DND-41 (cell line): ENCODE measurements around the gene HOTAIR.

Source experiments
- ATAC-seq: fragments of 200-7000 bp; cut with Tn5 transposase; 3 replicates; pipeline ENCODE4 v1.9.1; 2021; ENCODE audit warnings: low read depth; ENCODE audit not compliant: insufficient read depth
- DNase-seq: peaks from one replicate; pipeline ENCODE4 v3.0.0-alpha.2; 2020
- H2AFZ ChIP-seq: 2 replicates; pipeline ENCODE4 v1.6.0; 2012; ENCODE audit warnings: low read depth, low read length
- H3K27ac ChIP-seq: 2 replicates; pipeline ENCODE4 v1.5.1; 2012; ENCODE audit warnings: low read length, inconsistent platforms
- H3K27me3 ChIP-seq: fragments of 200-600 bp; sonication (generic); 2 replicates; pipeline ENCODE4 v1.6.0; 2012; ENCODE audit warnings: low read length, mild to moderate bottlenecking, inconsistent platforms; ENCODE audit not compliant: insufficient read depth, poor library complexity
- H3K36me3 ChIP-seq: 2 replicates; pipeline ENCODE4 v1.5.1; 2012; ENCODE audit warnings: low read length, inconsistent platforms; ENCODE audit not compliant: insufficient read depth
- H3K4me1 ChIP-seq: 2 replicates; pipeline ENCODE4 v1.5.1; 2012; ENCODE audit warnings: mild to moderate bottlenecking, low read length; ENCODE audit not compliant: insufficient read depth
- H3K4me2 ChIP-seq: 2 replicates; pipeline ENCODE4 v1.6.0; 2012; ENCODE audit warnings: mild to moderate bottlenecking, moderate library complexity, low read length, inconsistent platforms; ENCODE audit not compliant: insufficient read depth
- H3K4me3 ChIP-seq, 2 experiments: fragments of 200-600 bp in 1 of 2; shearing (Covaris generic) in 1 of 2; 2 replicates each; pipeline ENCODE4 v1.5.1; 2012 to 2016; ENCODE audit warnings: inconsistent platforms in 2 of 2, low read length in 2 of 2, mild to moderate bottlenecking in 2 of 2, low read depth in 1 of 2, moderate library complexity in 1 of 2
- H3K79me2 ChIP-seq: 2 replicates; pipeline ENCODE4 v1.6.0; 2012; ENCODE audit warnings: low read length, inconsistent platforms; ENCODE audit not compliant: insufficient read depth
- H3K9ac ChIP-seq: 2 replicates; pipeline ENCODE4 v1.6.0; 2012; ENCODE audit warnings: low read depth, mild to moderate bottlenecking, inconsistent platforms, low read length, moderate library complexity
- H3K9me3 ChIP-seq: 2 replicates; pipeline ENCODE4 v1.5.1; 2012; ENCODE audit warnings: low read length, moderate library complexity, mild to moderate bottlenecking, inconsistent platforms; ENCODE audit not compliant: insufficient read depth, severe bottlenecking
- H4K20me1 ChIP-seq: 2 replicates; pipeline ENCODE4 v1.6.0; 2012; ENCODE audit warnings: low read length; ENCODE audit not compliant: insufficient read depth
- EZH2 ChIP-seq: IDR thresholded peaks from 3 replicates; pipeline ENCODE4 v1.6.1; 2012; ENCODE audit warnings: borderline replicate concordance, low read depth, mild to moderate bottlenecking, moderate library complexity, low read length, inconsistent platforms; ENCODE audit not compliant: severe bottlenecking
- TF ChIP-seq, protein P1 (sequence below): IDR thresholded peaks from 2 replicates; pipeline ENCODE4 v1.5.1; 2012; ENCODE audit warnings: borderline replicate concordance, low read length, moderate library complexity, mild to moderate bottlenecking; ENCODE audit not compliant: poor library complexity, severe bottlenecking; ENCODE audit errors: extremely low read depth

Gene HOTAIR

DNA sequence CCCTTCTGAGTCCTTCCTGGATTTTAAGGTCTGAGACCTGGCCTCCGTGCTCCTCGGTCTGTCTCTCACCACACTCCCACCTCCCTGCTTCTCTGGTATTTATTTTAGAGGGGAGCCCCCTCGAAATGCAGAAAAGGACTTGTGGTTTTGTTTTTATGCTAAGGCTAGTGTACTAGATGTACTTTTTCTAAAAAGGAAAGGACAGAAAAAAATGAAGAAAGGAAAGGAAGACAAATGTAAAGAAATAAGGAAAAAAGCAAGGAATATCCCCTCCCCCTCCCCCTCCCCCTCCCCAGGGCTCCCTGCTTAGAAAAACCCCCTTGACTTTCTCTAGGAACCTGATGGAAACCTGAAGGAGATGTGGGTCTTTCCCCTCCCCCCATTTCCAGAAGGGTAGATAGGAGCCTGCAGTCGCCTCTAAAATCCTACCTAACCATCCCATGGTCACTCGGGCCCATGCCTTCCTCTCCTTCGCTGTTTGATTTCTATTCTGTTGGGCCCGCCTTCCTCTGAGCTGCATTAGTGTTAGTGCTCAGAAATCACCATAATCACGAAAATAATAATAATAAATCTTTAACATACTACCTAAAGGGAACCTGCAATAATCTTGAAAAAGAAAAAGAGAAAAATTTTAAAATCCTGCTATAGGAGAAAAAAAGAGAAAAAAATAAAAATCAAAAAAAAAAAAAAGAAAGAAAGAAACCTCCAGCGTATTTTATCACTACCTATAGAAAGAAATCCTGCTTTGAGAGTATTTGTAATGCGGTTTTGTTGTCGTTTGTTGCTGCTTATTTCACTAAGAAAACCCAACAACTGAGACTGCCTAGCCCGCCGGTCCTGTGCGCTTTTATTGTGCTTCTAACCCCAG lies 37.1 kb upstream of the HOTAIR start:
- Histone ChIP-seq H3K4me2 (no peak overlapping the region), H3K27ac (no peak overlapping the region), H2AFZ (no peak overlapping the region), H3K9me3 (no peaks in the 10 kb centered on the region), H3K4me1 (peaks cover 4% of the 10 kb centered on the region), H3K9ac (no peak overlapping the region), H3K4me3 (no peak overlapping the region), H4K20me1 (no peaks in the 10 kb centered on the region), H3K36me3 (no peaks in the 10 kb centered on the region), H3K79me2 (no peaks in the 10 kb centered on the region), H3K27me3 (peaks cover 79% of the 10 kb centered on the region)
- TF ChIP-seq, protein P1, sequence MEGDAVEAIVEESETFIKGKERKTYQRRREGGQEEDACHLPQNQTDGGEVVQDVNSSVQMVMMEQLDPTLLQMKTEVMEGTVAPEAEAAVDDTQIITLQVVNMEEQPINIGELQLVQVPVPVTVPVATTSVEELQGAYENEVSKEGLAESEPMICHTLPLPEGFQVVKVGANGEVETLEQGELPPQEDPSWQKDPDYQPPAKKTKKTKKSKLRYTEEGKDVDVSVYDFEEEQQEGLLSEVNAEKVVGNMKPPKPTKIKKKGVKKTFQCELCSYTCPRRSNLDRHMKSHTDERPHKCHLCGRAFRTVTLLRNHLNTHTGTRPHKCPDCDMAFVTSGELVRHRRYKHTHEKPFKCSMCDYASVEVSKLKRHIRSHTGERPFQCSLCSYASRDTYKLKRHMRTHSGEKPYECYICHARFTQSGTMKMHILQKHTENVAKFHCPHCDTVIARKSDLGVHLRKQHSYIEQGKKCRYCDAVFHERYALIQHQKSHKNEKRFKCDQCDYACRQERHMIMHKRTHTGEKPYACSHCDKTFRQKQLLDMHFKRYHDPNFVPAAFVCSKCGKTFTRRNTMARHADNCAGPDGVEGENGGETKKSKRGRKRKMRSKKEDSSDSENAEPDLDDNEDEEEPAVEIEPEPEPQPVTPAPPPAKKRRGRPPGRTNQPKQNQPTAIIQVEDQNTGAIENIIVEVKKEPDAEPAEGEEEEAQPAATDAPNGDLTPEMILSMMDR: no peak
- no peak for TF ChIP-seq EZH2
- DNase-seq: no peak
- no peak for ATAC-seq

DNA sequence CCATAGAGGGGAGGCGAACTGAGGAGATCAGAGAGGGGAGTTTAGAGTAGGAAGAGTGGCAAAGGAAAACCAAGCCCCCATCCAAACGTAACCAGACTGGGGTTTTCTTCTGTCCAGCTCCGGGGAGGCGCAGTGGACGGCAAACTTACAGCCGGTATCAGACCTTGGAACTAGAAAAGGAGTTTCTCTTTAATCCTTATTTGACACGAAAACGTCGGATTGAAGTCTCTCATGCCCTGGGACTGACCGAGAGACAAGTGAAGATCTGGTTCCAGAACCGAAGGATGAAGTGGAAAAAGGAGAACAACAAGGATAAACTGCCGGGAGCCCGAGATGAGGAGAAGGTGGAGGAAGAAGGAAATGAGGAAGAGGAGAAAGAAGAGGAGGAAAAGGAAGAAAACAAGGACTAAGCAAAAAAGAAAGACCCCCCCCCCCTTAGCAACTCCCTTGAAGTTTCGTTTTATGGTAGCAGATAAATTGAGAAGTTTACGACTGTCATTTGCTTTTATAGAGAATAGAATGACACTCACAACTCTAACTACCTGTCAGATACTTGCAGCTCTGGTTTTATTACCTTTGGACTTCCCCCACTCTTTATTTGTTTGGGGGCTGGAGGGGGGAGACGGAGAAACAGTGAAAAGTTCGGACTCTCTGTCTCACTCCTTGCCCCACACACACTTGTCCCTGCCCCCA lies 36.4 kb upstream of the HOTAIR start:
- Histone ChIP-seq H3K4me1 (peaks cover 4% of the 10 kb centered on the region), H2AFZ (0 out of 2 replicates have a peak overlapping the region, but pooled peaks have one; percentile 26), H3K4me2 (no peak overlapping the region), H3K4me3 (no peak overlapping the region), H3K9ac (no peak overlapping the region), H3K27ac (no peak overlapping the region), H3K9me3 (no peaks in the 10 kb centered on the region), H4K20me1 (no peaks in the 10 kb centered on the region), H3K27me3 (peaks cover 81% of the 10 kb centered on the region), H3K79me2 (no peaks in the 10 kb centered on the region), H3K36me3 (no peaks in the 10 kb centered on the region)
- no peak for ATAC-seq
- no peak for TF ChIP-seq EZH2
- TF ChIP-seq, protein P1: no peak
- no peak for DNase-seq

DNA sequence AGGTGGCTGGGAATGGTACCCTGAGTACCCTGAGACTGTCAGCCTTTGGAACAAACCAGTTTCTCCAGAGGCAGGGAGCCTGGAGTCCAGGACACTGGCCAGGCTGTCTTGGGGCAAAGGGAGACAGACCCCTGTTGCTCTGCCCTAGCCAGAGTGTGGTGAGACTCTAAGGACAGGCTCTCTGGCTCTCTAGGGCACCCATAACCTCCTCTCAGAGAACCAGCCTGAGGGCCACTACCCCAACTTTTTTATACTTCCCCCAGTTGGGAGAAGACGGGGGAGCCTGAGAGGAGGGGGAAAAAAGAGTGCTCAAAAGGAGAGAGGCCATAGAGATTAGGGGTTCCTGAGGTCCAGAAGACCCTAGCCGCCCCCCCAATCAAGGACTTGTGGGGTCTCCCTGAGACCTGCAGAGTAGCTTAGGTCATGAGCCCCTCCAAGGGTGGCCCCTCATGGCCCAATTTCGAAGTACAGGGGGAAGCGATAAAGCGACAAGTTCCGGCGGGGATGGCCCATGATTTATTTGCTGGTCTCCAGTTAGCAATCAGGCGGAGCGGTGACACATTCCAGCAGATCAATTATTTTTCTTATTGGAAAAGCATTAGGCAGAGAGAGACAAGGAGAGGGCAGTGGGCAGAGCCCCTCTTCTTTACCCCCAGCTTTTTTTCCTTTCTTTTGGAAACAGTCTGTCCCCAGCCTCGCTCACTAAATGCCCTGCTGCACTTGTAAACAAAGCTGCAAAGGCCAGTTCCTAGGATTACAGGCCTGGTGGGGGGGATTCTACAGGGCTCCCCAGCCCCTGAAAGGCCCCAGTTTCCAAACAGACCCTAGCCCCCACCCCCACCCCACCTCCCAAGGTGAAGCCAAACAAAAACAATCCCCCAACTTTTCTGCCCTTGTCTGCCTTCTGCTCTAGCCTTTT lies 35.6 kb upstream of the HOTAIR start:
- H2AFZ ChIP-seq: no peak overlapping the region

More for the DNA sequence above, 35.6 kb upstream of the HOTAIR start:
- ATAC-seq (no peak), DNase-seq (no peak)
- Histone ChIP-seq H3K4me2 (no peak overlapping the region), H3K9me3 (no peaks in the 10 kb centered on the region), H3K9ac (no peak overlapping the region), H3K36me3 (no peaks in the 10 kb centered on the region), H3K79me2 (no peaks in the 10 kb centered on the region), H3K4me1 (peaks cover 8% of the 10 kb centered on the region), H3K27me3 (peaks cover 80% of the 10 kb centered on the region), H4K20me1 (no peaks in the 10 kb centered on the region), H3K27ac (no peak overlapping the region), H3K4me3 (no peak overlapping the region)
- TF ChIP-seq, protein P1: no peak
- TF ChIP-seq EZH2: no peak
